SU-DHL-6 (cell line): ENCODE measurements around the gene RAPGEF4.

ENCODE experiments used
- H2AFZ ChIP-seq: fragments of 200-600 bp; sonication (generic); 2 replicates; pipeline ENCODE4 v1.6.1; 2014; ENCODE audit warnings: low read depth, mild to moderate bottlenecking, moderate library complexity, mixed read lengths, antibody characterized with exemption, low read length; ENCODE audit not compliant: severe bottlenecking
- H3F3A ChIP-seq: fragments of 200-600 bp; shearing (Covaris generic); 2 replicates; pipeline ENCODE4 v1.6.0; 2016; ENCODE audit warnings: antibody characterized with exemption, mild to moderate bottlenecking; ENCODE audit not compliant: insufficient read depth
- H3K27ac ChIP-seq: fragments of 200-600 bp; sonication (generic); 2 replicates; pipeline ENCODE4 v1.5.1; 2016; ENCODE audit warnings: low read depth, mild to moderate bottlenecking, low read length, moderate library complexity, mixed read lengths
- H3K27me3 ChIP-seq: fragments of 200-600 bp; sonication (generic), shearing (Covaris generic); 2 replicates; pipeline ENCODE4 v1.6.0; 2014; ENCODE audit warnings: mild to moderate bottlenecking, low read length
- H3K36me3 ChIP-seq: fragments of 200-600 bp; sonication (generic); 2 replicates; pipeline ENCODE4 v1.6.1; 2014; ENCODE audit warnings: mild to moderate bottlenecking, low read length, mixed read lengths
- H3K4me2 ChIP-seq: fragments of 300-600, 200-600 bp; shearing (Covaris generic), sonication (generic); 2 replicates; pipeline ENCODE4 v1.6.0; 2014; ENCODE audit warnings: low read length, low read depth, mild to moderate bottlenecking; ENCODE audit not compliant: poor library complexity, severe bottlenecking
- H3K4me3 ChIP-seq: fragments of 200-600 bp; sonication (generic); 2 replicates; pipeline ENCODE4 v1.5.1; 2014; ENCODE audit warnings: antibody characterized with exemption, low read length, mild to moderate bottlenecking, mixed read lengths; ENCODE audit not compliant: insufficient read depth, poor library complexity, severe bottlenecking
- H3K79me2 ChIP-seq: fragments of 200-600 bp; sonication (generic); 2 replicates; pipeline ENCODE4 v1.6.1; 2014; ENCODE audit warnings: mild to moderate bottlenecking, low read length, moderate library complexity; ENCODE audit not compliant: insufficient read depth
- H3K9ac ChIP-seq: fragments of 200-600 bp; sonication (generic); 2 replicates; pipeline ENCODE4 v1.7.0; 2014; ENCODE audit warnings: mild to moderate bottlenecking, low read length
- H3K9me2 ChIP-seq: fragments of 200-600 bp; sonication (generic); replicated peaks from 2 replicates; pipeline ENCODE4 v1.6.1; 2014; ENCODE audit warnings: low read length; ENCODE audit not compliant: insufficient read depth
- H3K9me3 ChIP-seq: fragments of 200-600 bp; sonication (generic); 2 replicates; pipeline ENCODE4 v1.6.1; 2014; ENCODE audit warnings: low read length, mixed read lengths; ENCODE audit not compliant: insufficient read depth
- H4K20me1 ChIP-seq: fragments of 200-600 bp; sonication (generic); 2 replicates; pipeline ENCODE4 v1.6.1; 2014; ENCODE audit warnings: low read depth, mild to moderate bottlenecking, antibody characterized with exemption, low read length, moderate library complexity, mixed read lengths
- CTCF ChIP-seq: fragments of 200-600 bp; sonication (generic); IDR thresholded peaks from one replicate; pipeline ENCODE4 v1.5.1; 2017; ENCODE audit warnings: antibody characterized with exemption, mild to moderate bottlenecking, low read length, moderate library complexity; ENCODE audit not compliant: insufficient read depth, poor library complexity, severe bottlenecking
- EZH2phosphoT487 ChIP-seq: fragments of 200-600 bp; sonication (generic), shearing (Covaris generic); conservative IDR thresholded peaks from 2 replicates; pipeline ENCODE4 v1.6.1; 2018; ENCODE audit warnings: mild to moderate bottlenecking, antibody characterized with exemption, low read length, moderate library complexity, mixed read lengths

The RAPGEF4 gene

GRCh38 chr2:172969166-172969565 lies 233.5 kb downstream of the RAPGEF4 start:
- Histone ChIP-seq H3K79me2 (no peaks in the 10 kb centered on the region), H3K4me2 (no peak overlapping the region), H3K9me2 (no peaks in the 10 kb centered on the region), H3K9ac (no peak overlapping the region), H3K27ac (no peak overlapping the region), H3K9me3 (no peaks in the 10 kb centered on the region), H2AFZ (no peak overlapping the region), H3K4me3 (no peak overlapping the region), H3K36me3 (no peaks in the 10 kb centered on the region), H4K20me1 (no peaks in the 10 kb centered on the region), H3F3A (no peaks in the 10 kb centered on the region), H3K27me3 (no peaks in the 10 kb centered on the region)
- no peak for TF ChIP-seq EZH2phosphoT487
- TF ChIP-seq CTCF, result no peak

GRCh38 chr2:172969609-172970008 lies 234.0 kb downstream of the RAPGEF4 start:
- Histone ChIP-seq H3K4me2 (no peak overlapping the region), H3K9me3 (no peaks in the 10 kb centered on the region), H4K20me1 (no peaks in the 10 kb centered on the region), H3K4me3 (no peak overlapping the region), H3K9ac (no peak overlapping the region), H2AFZ (no peak overlapping the region), H3K27me3 (no peaks in the 10 kb centered on the region), H3K27ac (no peak overlapping the region), H3F3A (no peaks in the 10 kb centered on the region), H3K36me3 (no peaks in the 10 kb centered on the region), H3K9me2 (no peaks in the 10 kb centered on the region), H3K79me2 (no peaks in the 10 kb centered on the region)
- TF ChIP-seq EZH2phosphoT487 (no peak), CTCF (no peak)

GRCh38 chr2:172970660-172971059 lies 235.0 kb downstream of the RAPGEF4 start:
- no peak for TF ChIP-seq CTCF

More at GRCh38 chr2:172970660-172971059, 235.0 kb downstream of the RAPGEF4 start:
- no peak overlapping the region for H3K9ac ChIP-seq
- H3K9me3 ChIP-seq, result no peaks in the 10 kb centered on the region
- H3K4me3 ChIP-seq, result no peak overlapping the region
- no peaks in the 10 kb centered on the region for H3K9me2 ChIP-seq
- H3K36me3 ChIP-seq, result no peaks in the 10 kb centered on the region
- H3K4me2 ChIP-seq, result no peak overlapping the region
- no peak overlapping the region for H2AFZ ChIP-seq
- no peaks in the 10 kb centered on the region for H3K79me2 ChIP-seq
- H4K20me1 ChIP-seq, result no peaks in the 10 kb centered on the region
- no peak overlapping the region for H3K27ac ChIP-seq
- H3K27me3 ChIP-seq, result no peaks in the 10 kb centered on the region
- no peaks in the 10 kb centered on the region for H3F3A ChIP-seq
